ENCODE results near the gene BIRC6.
"Not testable (repeated sequence)": the region's sequence is repeated elsewhere in the genome, so short reads cannot be mapped to it uniquely, and the experiment has no call there.

Gene BIRC6

DNA sequence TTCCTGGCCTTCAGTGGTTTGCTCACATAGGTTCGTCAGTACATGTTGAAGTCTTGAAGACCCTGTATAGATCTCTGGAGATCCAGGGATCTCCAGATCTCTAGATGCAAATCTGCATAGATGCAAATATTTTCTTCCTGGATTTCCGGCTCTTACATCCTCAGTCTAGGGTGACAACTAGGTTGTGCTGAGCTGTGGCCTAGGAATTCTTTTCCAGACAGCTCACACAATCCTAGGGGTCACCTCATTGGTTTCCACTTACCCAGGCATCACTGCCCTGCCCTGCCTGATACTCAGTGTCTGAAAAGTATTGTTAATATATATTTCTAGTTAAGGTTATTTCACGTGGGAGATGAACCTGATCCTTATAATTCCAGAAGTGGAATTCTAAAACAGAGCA, 165.9 kb downstream of the BIRC6 start:
- no peak for DNase-seq

DNA sequence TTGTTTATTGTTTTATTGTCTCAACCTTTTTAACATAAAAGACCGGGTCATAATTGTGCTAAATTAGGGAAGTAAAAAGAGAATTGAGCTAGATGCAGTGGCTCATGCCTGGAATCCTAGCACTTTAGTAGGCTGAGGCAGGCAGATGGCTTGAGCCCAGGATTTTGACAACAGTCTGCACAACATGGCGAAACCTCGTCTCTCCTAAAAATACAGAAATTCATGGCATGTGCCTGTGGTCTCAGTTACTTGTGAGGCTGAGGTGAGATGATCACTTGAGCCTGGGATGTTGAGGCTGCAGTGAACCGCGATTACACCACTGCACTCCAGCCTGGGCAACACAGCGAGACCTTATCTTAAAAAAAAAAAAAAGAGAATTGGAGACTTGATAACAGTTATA, 166.9 kb downstream of the BIRC6 start:
- no peak for DNase-seq

DNA sequence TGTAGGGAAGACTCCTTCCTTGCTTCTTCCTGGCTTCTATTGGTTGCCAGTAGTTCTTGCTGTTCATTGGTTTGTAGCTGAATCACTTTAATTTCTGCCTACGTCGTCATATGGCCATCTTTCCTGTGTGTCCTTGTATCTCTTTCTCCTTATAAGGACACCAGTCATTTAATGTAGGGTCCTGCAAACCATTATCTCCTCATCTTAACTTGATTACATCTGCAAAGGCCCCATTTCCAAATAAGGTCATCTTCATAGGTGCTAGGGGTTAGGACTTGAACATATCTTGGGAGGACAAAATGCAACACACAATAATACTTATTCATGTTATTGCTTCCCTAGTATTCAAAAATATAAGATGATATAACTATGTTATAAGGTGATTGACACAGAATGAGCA, 175.5 kb downstream of the BIRC6 start:
- DNase-seq: no peak

DNA sequence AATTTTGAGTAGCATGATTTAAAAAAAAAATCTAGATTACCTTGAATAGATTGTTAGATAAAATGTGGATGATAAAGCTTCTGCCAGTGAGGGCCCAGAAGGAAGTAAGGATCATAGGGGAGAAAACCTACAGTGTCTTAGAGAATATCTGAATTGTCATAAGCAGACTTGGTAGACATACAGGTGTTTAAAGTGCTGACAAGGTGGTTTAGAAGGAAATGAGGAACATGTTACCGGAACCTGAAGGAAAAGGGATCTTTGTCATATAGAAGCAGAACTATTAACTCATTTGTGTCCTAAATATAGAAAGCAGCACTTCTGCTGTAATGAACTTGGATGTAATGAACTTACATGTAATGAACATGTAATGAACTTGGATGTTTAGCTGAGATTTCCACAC, 176.1 kb downstream of the BIRC6 start:
- no peak for DNase-seq

DNA sequence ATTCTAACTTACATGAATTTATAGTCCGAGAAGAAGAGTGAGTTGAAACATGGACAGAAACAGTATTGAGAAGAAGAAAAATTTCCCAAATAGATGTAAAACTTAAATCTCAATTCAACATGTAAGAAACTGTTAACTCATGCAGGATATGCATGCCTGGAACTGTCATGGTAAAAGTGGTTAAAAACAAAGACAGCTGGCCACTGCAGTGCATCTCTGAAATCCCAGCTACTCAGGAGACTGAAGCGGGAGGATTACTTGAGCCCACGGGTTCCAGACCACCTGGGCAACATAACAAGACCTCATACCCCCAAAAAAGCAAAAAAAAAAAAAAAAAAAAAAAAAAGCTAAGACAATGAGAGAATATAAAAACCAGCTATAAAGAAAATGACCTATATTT, 178.0 kb downstream of the BIRC6 start:
- no peak for DNase-seq

DNA sequence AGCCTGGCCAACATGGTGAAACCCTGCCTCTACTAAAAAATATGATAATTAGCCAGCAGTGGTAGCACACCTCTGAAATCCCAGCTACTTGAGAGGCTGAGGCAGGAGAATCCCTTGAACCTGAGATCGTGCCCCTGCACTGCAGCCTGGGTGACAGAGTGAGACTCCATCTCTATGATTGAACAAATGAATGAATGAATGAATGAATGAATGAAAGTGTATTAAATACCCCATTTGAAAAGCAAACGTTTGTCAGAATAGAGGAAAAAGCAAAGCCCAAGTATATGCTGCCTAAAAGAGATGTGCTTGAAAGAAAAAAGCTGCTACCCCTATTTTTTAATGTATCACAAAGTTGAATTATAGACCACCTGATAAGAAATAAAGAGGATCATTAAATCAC, 181.9 kb downstream of the BIRC6 start:
- no peak for DNase-seq

DNA sequence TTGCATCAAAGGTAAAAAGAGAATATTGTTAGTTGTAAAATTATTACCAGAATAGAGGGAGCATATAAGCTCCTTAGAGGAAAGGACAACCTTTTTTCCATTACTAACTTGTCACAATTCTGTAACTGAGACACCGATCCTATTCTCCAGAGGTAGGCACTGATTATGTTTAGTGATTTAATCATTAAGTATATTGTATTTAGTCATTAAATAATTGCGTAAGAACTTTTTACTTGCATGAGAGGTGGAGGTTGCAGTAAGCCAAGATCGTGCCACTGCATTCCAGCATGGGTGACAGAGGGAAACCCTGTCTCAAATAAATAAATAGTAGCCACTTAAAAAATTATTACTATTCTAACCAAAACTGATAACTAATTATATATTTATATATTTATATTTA, 195.7 kb downstream of the BIRC6 start:
- DNase-seq: not testable (repeated sequence)

DNA sequence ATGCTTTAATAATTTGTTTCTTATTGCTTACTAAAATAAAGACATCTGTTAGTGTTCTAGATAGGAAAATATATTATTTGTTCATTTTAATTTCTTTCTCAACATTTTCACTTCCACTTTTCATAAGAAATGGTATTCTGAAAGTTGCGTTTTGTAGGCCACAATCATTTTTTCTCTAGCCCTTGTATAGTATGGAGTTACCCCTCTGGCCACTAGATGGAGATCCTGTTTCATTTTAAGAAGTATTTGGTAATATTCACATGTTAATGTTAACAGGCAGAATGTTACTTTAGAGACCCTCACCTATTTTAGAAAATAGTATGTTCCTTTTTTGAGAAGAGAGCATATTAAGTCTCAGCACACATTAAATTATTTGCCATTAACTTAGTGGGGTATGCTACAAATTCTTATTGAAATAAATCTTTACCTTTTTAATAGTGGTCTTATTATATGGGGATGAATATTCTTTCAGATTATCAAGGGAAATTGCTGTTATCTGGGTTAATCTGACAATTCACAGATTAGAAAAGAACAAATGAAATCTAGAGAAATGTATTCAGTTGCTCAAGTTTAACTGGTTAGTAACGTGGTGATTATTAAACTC, 197.1 kb downstream of the BIRC6 start:
- DNase-seq: no peak

DNA sequence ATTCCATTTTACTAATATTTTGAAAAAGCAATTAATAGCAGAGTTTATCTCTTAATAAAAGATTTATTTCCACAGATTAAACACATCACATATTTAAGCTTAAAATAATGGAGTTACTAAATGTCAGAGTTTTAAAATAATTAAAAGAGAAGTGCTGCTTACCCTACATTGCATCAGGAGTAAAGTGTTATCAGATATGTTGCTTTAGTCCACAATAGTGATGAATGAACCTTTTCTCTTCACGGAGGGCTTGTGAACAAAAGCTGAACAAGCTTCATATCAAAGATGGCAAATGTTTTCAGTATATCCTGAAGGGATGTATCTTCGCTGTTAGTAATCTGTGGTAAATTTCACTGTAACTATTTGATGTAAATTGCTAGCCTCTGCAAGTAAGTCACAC, 201.7 kb downstream of the BIRC6 start:
- DNase-seq: no peak

DNA sequence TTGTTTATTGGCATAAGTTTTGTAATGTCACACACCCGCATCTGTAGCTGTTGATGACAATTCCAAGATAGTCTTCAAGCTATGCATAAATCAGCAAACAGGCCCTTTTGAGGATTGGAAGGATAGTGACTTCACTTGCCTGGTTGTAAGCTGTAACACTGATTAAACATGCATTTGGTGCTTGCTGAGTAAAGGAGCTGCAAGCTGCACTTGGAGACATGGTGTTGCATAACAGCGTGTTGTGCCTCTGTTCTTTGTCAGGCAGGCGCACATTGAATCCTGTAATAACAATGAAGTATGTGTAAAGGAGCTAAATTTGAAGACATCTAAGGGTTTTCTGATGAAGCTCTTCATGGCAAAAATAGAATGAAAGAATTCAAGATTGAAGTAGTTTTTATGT, 202.3 kb downstream of the BIRC6 start:
- DNase-seq: no peak

DNA sequence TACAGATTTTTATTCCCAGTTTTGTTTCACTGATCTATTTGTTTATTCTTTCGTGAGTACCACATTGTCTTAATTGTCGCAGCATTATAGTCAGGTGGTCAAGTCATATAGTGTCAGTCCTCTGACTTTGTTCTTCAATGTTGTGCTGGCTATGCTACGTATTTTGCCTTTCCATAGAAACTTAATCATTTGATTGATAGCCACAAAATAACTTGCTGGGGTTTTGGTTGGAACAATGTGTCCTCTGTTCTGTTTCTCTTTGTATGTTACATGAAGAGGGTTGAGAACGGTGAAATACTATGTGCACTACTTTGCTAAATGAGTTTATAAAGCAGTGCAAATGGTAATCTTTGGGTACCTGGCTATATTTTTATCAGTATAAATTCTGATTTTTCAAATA, 206.1 kb downstream of the BIRC6 start:
- no peak for DNase-seq

DNA sequence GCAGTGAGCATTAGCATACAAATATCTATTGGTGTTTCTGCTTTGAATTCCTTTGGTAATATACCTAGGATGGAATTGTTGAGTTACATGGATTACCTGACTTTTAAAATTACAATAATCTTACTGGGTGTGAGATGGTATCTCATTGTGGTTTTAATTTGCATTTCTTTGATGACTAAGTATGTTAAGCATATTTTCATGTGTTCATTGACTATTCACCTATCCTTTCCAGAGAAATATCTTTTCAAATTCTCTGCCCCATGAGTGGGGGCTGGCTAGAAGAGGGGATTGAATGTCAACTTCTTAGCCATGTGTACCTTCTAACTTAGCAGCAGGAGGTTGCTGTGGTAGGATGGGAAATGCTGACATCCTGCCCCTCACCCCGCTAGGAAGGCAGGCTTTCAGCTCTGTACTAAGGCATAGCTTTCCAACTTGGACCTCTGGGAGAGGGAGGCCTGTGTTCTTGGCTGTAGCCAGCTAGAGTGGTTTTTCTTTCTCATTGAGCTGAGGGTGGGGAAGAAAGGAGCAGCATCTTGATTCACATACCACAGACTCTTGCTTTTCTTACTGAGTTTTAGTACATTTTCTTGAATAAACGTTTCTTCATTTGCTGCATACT, 207.7 kb downstream of the BIRC6 start:
- no peak for DNase-seq

DNA sequence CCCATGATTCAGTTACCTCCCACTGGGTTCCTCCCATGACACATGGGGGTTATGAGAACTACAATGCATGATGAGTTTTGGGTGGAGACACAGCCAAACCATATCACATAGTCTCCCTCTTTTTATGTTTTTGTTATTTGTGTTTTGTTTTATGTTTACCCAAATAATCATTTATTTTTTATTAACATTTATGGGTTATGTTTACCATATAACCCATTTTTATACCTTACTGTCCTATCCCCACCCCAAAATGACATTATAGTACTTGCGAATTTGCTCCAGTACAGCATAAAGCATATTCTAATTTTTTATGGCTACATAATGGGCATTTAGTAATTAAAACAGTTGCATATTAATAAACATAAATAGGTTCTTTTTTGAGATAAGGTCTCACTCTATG, 209.1 kb downstream of the BIRC6 start:
- no peak for DNase-seq

DNA sequence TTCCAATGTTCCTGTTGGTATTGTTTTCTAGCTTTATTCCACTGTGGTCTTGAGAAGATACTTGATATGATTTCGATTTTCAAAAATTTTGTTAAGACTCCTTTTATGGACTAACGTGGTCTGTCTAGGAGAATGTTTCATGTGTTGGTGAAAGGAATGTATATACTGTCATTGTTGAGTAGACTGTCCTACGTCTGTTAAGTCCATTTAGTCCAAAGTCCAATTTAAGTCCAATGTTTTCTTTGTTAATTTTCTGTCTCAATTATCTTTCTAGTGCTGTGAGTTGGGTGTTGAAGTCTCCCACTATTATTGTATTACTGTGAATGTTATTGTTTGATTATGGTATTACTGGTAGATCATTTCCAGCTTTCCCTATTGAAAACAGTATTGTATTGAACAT, 215.2 kb downstream of the BIRC6 start:
- DNase-seq: no peak

DNA sequence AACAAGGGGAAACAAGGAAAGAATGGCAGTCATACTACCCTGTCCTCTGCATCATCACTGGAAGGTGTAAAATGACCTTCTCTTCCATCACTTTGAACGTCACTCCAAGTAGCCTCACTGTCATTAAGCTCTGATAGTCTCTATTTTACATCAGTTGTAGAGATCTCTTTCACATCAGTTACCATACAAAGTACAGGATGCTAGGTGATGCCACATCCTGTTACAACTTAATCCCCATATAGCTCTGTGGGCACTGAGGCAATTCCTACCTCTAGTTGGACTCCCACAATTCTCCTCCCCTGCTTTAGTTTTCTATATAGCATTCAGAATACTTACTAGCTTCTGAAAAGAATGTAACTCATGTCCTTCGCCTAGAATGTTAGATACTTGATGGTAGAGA, 215.9 kb downstream of the BIRC6 start:
- no peak for DNase-seq

DNA sequence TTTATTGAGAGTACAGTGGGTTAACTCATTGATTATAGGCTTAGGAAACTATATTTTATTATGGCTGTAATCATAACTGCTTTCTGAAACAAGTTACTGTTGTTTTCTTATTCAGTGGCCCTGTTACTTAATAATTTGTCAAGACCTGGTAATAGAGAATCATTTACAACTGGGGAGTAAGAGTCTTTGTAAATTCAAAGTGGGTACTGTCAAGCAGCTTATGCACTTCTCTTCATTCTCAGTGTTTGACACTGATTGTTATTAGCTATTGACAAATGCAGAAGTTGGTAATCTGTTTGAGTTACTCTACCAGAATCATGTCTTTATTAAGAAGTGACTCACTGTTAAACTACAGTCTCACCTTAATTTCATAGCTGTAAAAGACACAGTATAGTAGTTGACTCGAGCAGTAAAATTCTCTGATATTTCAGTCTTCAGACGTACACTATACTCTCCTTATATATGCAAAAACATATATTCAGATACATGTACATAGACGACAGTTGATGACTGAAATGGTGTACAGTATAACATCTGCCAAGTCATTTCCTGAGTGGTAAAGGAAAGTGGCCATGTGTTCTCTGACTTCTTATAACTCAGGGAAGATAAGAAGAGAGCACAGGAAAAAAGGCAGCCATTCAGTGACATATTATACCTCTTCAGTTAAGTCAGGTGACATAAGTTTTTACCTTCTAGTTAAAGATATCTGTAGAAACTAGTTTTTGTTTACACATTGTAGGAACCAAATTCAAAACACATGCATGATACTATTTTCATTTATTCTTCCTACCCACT, 235.0 kb downstream of the BIRC6 start:
- no peak for DNase-seq

DNA sequence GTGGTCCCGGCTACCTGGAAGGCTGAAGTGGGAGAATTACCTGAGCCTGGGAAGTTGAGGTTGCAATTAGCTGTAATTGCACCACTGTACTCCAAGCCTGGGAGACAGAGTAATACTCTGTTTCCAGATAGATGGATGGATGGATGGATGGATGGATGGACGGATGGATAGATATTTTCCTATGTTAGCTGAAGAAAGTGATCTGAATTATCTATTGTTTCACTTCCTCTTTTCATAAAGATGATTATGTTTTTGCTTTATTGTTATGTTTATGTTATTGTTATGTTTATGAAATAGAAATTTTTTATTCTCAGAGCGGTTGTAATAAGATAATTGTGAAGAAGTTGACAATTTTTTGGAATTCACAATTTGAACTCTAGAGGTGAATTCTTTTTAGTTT, 237.8 kb downstream of the BIRC6 start:
- DNase-seq: no peak

DNA sequence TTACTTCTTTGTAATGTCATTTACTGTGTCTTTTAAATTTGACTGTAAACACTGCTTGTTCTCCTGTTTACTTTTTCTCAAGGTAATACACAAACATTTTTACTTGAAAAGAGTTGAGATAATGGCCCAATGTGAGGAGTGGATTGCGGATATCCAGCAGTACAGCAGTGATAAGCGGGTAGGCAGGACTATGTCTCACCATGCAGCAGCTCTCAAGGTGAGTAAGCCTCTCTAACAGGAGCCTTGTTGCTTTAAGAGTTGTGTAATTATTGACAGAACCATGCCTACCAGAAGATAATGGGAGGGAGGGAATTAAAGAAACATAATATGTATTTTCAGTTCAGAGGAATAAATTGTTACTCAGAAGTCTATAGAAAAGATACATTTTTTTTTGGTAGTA, 254.5 kb downstream of the BIRC6 start:
- DNase-seq: no peak

DNA sequence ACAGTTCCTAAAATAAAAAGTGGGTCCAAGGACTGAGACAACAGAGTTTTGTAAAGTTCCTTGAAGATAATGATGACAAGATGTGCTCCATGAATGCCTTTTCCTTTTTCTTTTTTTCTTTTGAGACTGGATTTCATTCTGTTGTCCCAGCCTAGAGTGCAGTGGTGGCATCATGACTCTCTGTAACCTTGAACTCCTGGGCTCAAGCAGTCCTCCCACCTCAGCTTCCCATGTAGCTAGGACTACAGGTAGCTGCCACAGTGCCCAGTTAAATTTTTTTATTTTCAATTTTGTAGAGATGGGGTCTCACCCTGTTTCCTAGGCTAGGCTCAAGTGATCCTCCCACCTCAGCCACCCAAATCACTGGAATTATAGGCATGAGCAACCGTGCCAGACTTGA, 254.9 kb downstream of the BIRC6 start:
- DNase-seq: no peak

DNA sequence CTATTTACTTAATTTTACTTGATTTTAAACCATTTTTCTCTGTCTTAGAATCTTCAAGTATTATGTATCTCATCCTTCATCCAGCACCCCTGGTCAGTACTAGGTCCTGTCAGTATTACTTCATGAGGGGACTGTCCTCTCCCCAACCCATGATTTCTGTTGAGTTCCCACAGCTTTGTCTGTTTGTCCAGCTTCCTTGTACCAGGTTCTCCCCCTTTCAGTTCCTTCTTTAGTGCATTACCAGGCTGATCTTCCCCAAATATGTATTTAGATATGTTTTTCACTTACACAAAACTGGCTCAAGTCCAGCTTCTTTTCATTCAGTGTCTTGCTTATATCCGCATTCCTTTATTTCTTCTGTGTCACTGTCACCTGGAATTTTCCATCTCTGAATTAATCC, 257.3 kb downstream of the BIRC6 start:
- DNase-seq: no peak

DNA sequence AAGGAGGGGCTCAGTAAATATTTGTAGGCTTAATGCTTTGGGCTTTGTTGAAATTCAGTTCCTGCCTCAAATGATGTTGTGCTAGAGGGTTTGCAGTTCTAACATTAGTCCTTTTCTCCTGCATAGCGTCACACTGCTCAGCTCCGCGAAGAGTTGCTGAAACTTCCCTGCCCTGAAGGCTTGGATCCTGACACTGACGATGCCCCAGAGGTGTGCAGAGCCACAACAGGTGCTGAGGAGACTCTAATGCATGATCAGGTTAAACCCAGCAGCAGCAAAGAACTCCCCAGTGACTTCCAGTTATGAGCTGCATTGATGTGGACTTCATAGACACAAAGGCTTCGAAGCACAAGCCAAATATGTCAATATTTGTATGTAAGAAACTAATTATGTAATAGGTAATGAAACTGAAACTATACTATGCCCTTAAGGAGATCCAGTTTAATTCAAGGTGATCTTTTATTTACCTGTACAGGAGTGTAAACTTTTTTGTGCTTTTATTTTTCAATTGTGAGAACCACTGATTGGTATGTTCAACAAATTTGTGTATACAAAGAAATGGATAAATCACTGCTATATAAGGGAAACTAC, 260.9 kb downstream of the BIRC6 start:
- DNase-seq: no peak

DNA sequence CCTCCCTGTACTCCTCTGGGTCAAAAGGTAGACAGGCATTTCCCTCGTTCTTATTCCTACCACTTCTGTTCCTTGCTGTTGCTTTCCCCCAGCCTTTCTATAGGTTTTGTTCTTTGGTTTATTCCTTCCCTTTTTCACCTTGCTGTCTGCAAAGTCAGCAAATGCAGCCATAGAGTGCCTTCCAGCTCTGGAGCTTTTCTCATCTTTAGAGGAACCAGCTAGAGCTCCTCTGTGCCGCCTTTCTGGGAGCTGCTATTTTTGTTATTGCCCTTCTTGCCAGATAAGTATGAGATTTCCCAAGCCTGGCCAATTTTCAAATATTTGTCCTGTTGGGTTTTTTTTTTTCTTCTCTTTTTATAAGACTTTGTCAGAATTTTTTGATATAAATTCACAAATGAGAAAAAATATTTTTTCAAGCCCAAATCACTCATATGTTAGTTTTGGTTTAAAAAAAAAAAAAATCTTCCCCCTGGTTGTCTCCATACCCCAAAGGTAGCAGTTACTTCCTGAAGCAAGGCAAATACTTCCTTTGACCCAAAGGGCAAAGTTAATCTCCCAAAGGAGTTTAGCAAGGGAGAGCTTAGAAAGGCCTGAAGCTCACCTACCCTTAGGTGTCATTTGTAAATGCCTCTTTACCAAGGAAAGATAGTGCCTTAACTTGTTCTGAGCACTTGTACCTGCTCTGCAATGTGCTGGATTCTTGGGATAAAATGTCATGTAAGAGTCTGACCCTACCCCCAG, 265.9 kb downstream of the BIRC6 start:
- no peak for DNase-seq

DNA sequence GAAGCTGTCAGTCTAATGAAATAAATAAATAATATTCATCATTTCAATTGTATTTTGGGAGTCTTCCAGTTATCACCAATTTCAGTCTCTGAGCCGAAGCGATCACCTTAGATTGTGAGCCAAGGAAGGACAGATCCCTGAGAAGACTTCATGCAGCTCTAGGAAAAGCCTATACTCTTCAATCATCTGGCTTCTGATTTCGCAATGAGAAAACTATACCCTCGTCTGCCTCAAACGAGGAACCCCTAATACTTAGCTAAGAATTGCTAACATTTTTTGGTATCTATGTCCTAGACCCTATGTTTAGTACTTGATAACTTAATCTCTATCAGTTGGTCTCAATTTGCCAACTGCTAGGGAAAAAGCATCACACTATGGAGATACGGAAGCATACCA, 266.5 kb downstream of the BIRC6 start:
- no peak for DNase-seq

DNA sequence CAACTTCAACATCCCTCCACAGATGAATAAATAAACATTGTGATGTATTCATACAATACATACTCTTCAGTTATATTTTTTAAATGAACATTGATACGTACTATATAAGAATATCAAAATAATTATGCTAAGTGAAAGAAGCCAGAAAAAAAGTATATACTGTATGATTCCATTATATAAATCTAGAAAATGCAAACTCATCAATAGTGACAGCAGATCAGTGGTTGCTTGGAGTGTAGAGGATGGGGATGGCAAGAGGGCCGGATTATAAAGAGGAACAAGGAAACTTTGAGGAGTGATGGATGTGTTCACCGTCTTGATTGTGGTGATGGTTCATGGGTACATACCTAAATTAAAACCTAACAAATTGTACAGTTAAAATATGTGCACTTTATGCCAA, 268.0 kb downstream of the BIRC6 start:
- no peak for DNase-seq

Measured in NCI-H1436 (cell line).